Measurements from ENCODE around the gene CPA3. TPM values are rescaled to one million over a fixed set of nuclear protein-coding genes. Genes with fewer than 3 reads are reported as not detected.

CPA3 gene
- total RNA-seq, 1 donor from 2014 or later = not detected

- Histone ChIP-seq H3K79me2 (ENCODE audit: insufficient read depth, low read length) (no peaks in the 10 kb centered on the region), H2AFZ (ENCODE audit: low read depth, low read length) (no peak overlapping the region), H3K27me3 (ENCODE audit: insufficient read depth, low read length) (no peaks in the 10 kb centered on the region), H3K36me3 (ENCODE audit: insufficient read depth, low read length) (no peaks in the 10 kb centered on the region), H3K4me1 (ENCODE audit: insufficient read depth, low read length) (no peaks in the 10 kb centered on the region), H3K9me3 (ENCODE audit: insufficient read depth, low read depth, low read length) (no peaks in the 10 kb centered on the region), H3K9ac (ENCODE audit: low read length) (no peak overlapping the region), H3K4me3 (ENCODE audit: insufficient read depth, low read depth, low read length) (no peak overlapping the region), H3K4me2 (ENCODE audit: low read length) (no peak overlapping the region), H3K27ac (ENCODE audit: low read depth, low read length) (no peak overlapping the region), H4K20me1 (ENCODE audit: insufficient read depth, low read length) (no peaks in the 10 kb centered on the region)
- peaks cover 3% of the 10 kb centered on the region for H3K4me1 Mint-ChIP-seq (ENCODE audit: low read depth, unreplicated experiment)
- no peaks in the 10 kb centered on the region for H3K9me3 Mint-ChIP-seq (ENCODE audit: unreplicated experiment)
- FAIRE-seq = no peak
- no peaks in the 10 kb centered on the region for H3K36me3 Mint-ChIP-seq (ENCODE audit: low read depth, unreplicated experiment)
- DNase-seq (ENCODE audit: low read depth) = no peak
- no peak for TF ChIP-seq CTCF (IDR thresholded peaks at IDR 0.05; ENCODE audit: insufficient read depth, low read depth, low read length)
- TF ChIP-seq EZH2 (IDR thresholded peaks at IDR 0.05; ENCODE audit: insufficient read depth, low read length) = no peak
- H3K27me3 Mint-ChIP-seq (ENCODE audit: low read depth, unreplicated experiment) = no peaks in the 10 kb centered on the region
- no peak overlapping the region for H3K27ac Mint-ChIP-seq (ENCODE audit: unreplicated experiment)
- H3K4me3 Mint-ChIP-seq (ENCODE audit: unreplicated experiment) = no peak overlapping the region
These were observed 36.9 kb upstream of the CPA3 start for GRCh38 chr3:148828136-148828690.

GRCh38 chr3:148829926-148830325 is 35.2 kb upstream of the CPA3 start:
- no peaks in the 10 kb centered on the region for H3K79me2 ChIP-seq (ENCODE audit: insufficient read depth, low read length)
- no peaks in the 10 kb centered on the region for H3K9me3 Mint-ChIP-seq (ENCODE audit: unreplicated experiment)
- H4K20me1 ChIP-seq (ENCODE audit: insufficient read depth, low read length) = no peaks in the 10 kb centered on the region
- no peak overlapping the region for H3K27ac ChIP-seq (ENCODE audit: low read depth, low read length)
- no peak for FAIRE-seq
- H3K27me3 ChIP-seq (ENCODE audit: insufficient read depth, low read length) = no peaks in the 10 kb centered on the region
- no peaks in the 10 kb centered on the region for H3K4me1 ChIP-seq (ENCODE audit: insufficient read depth, low read length)
- H3K27me3 Mint-ChIP-seq (ENCODE audit: low read depth, unreplicated experiment) = no peaks in the 10 kb centered on the region
- no peaks in the 10 kb centered on the region for H3K36me3 Mint-ChIP-seq (ENCODE audit: low read depth, unreplicated experiment)
- no peak for DNase-seq (ENCODE audit: low read depth)
- no peak overlapping the region for H3K27ac Mint-ChIP-seq (ENCODE audit: unreplicated experiment)
- TF ChIP-seq CTCF (IDR thresholded peaks at IDR 0.05; ENCODE audit: insufficient read depth, low read depth, low read length) (no peak), EZH2 (IDR thresholded peaks at IDR 0.05; ENCODE audit: insufficient read depth, low read length) (no peak)
- no peak overlapping the region for H3K4me2 ChIP-seq (ENCODE audit: low read length)
- no peaks in the 10 kb centered on the region for H3K36me3 ChIP-seq (ENCODE audit: insufficient read depth, low read length)
- H3K4me3 ChIP-seq (ENCODE audit: insufficient read depth, low read depth, low read length) = no peak overlapping the region
- no peak overlapping the region for H3K4me3 Mint-ChIP-seq (ENCODE audit: unreplicated experiment)
- no peak overlapping the region for H3K9ac ChIP-seq (ENCODE audit: low read length)
- H3K4me1 Mint-ChIP-seq (ENCODE audit: low read depth, unreplicated experiment) = peaks cover 5% of the 10 kb centered on the region
- no peaks in the 10 kb centered on the region for H3K9me3 ChIP-seq (ENCODE audit: insufficient read depth, low read depth, low read length)
- no peak overlapping the region for H2AFZ ChIP-seq (ENCODE audit: low read depth, low read length)

GRCh38 chr3:148833223-148833622 is 31.9 kb upstream of the CPA3 start:
- Mint-ChIP-seq H3K27me3 (ENCODE audit: low read depth, unreplicated experiment) (no peaks in the 10 kb centered on the region), H3K9me3 (ENCODE audit: unreplicated experiment) (no peaks in the 10 kb centered on the region), H3K4me3 (ENCODE audit: unreplicated experiment) (no peak overlapping the region), H3K4me1 (ENCODE audit: low read depth, unreplicated experiment) (peaks cover 5% of the 10 kb centered on the region), H3K27ac (ENCODE audit: unreplicated experiment) (no peak overlapping the region), H3K36me3 (ENCODE audit: low read depth, unreplicated experiment) (no peaks in the 10 kb centered on the region)
- TF ChIP-seq EZH2 (IDR thresholded peaks at IDR 0.05; ENCODE audit: insufficient read depth, low read length) (no peak), CTCF (IDR thresholded peaks at IDR 0.05; ENCODE audit: insufficient read depth, low read depth, low read length) (no peak)
- Histone ChIP-seq H3K4me3 (ENCODE audit: insufficient read depth, low read depth, low read length) (no peak overlapping the region), H3K4me1 (ENCODE audit: insufficient read depth, low read length) (no peaks in the 10 kb centered on the region), H3K27me3 (ENCODE audit: insufficient read depth, low read length) (no peaks in the 10 kb centered on the region), H3K27ac (ENCODE audit: low read depth, low read length) (no peak overlapping the region), H3K79me2 (ENCODE audit: insufficient read depth, low read length) (no peaks in the 10 kb centered on the region), H3K9ac (ENCODE audit: low read length) (no peak overlapping the region), H3K4me2 (ENCODE audit: low read length) (no peak overlapping the region), H3K36me3 (ENCODE audit: insufficient read depth, low read length) (no peaks in the 10 kb centered on the region), H3K9me3 (ENCODE audit: insufficient read depth, low read depth, low read length) (no peaks in the 10 kb centered on the region), H2AFZ (ENCODE audit: low read depth, low read length) (no peak overlapping the region), H4K20me1 (ENCODE audit: insufficient read depth, low read length) (no peaks in the 10 kb centered on the region)
- FAIRE-seq (no peak), DNase-seq (ENCODE audit: low read depth) (no peak)

Data from astrocyte (in vitro differentiated cells and primary cell).